ENCODE data around the gene ACSBG1. TPM values are rescaled to one million over a fixed set of nuclear protein-coding genes. Genes with fewer than 3 reads are reported as not detected.

ACSBG1 gene
- total RNA-seq, 5 donors from 2014 or later (not counting 1 experiment from before 2014, with no cell fraction given), result not detected

DNA sequence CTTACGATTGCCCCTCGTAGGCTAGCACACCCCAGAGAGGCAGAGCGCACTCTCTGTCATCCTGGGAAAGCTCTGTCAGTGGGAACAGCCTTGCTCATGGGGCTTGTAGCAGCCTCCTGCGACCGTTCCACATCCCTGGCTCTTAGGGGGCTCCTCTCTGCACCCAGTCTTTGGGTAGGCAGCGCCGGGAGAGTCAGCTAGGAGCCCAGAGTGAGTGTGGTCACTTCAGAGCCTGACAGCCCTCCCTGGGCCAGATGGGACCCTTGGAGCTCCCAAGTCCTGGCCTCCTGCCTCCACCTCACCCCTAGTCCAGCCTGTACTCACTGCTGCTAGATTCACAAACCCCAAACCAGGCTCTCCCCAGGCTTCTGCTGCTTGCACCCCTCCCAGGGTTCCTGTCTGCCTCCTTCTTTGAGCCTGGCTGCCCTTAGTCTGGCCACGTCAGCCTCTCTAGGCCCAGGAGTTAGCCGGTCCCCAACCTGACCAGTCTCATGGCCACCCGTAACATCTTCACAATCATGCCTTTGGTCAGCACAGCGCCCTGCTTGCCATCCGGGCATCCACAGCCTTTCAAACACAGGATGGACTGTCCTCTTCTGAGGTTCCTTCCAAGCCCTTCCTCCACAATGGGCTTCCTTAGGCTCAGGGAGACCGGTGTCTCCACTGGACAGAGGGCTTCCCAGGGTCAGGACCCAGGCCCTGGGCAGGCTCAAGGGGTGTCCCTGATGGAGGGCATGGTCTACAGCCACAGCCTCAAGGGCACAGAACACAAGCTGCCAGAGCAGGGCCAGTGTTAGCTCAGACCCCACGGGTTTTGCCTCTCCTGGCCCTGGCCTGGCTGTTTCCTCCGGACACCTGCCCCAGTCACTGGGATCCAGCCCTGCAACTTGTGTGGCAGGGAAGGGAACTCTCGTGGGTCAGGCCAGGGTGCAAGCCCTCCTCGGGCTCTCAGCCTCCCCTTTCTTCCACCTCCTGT lies 4.6 kb downstream of the ACSBG1 start:
- H3K9me3 ChIP-seq, result no peaks in the 10 kb centered on the region
- Mint-ChIP-seq H3K27me3 (peaks cover 3 to 12% of the 10 kb centered on the region in 2 donors), H3K4me1 (peaks cover 0 to 5% (median 2%) of the 10 kb centered on the region in 3 donors), H3K9me3 (no peaks in the 10 kb centered on the region), H3K4me3 (no peak overlapping the region), H3K27ac (no peak overlapping the region), H3K36me3 (no peaks in the 10 kb centered on the region)
- no peak overlapping the region for H3K27ac ChIP-seq (ENCODE audit: low read length)
- no peak overlapping the region for H3K4me3 ChIP-seq (ENCODE audit: control insufficient read depth in 1 of 2, extremely low read depth in 1 of 2, low read length in 1 of 2)
- 86% methylated on average over 14 of the region's 17 CpGs for WGBS (ENCODE audit: insufficient coverage)
- no peaks in the 10 kb centered on the region for H3K4me1 ChIP-seq (ENCODE audit: control insufficient read depth in 1 of 2, extremely low read depth in 1 of 2, insufficient read depth in 2 of 2, low read length in 2 of 2)
- CTCF ChIA-PET, result no interaction called here
- peaks cover 0 to 11% of the 10 kb centered on the region in 2 experiments for H3K27me3 ChIP-seq (replicated peaks in 1 of 2; ENCODE audit: control insufficient read depth in 2 of 2, extremely low read depth in 1 of 2, insufficient read depth in 2 of 2, low read length in 1 of 2)
- ATAC-seq (replicated peaks in 1 of 4) (no peak), DNase-seq (no peak)
- H3K36me3 ChIP-seq (ENCODE audit: control insufficient read depth in 2 of 2, extremely low read depth in 1 of 2, insufficient read depth in 1 of 2, low read length in 1 of 2), result no peaks in the 10 kb centered on the region
- POLR2A ChIA-PET, result no interaction called here

DNA sequence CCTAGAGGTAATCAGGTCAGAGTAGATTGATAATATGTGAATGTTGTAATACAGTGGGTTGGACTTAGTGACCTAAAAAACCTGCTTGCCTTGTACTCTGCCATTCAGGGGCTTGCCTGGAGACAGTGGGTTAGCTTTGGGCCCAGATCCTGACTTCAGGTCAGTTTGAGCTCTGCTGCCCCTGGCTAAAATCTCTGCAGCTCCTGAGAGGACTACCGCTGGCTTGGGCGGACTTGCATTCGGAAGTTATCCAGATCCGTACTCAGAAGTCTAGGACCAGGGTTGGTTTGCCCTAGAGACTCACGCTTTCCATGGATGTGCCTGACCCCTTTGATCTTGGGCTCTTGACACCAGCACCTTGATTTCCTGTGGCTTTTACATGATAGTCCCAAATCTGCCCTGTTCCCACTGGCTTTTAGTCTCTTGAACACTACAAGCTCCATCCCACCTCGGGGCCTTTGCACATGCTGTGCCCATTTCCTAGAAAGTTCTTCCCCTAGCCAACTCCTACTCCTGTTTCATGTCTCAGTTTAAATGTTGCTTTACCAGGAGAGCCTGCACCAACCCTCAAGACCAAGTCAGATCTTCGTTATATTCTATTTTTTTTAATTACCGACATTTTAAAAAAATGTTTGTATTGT lies 5.9 kb downstream of the ACSBG1 start:
- no peak overlapping the region for H3K27ac ChIP-seq (ENCODE audit: low read length)
- 87% methylated on average over 6 of the region's 8 CpGs for WGBS (ENCODE audit: insufficient coverage)

DNA sequence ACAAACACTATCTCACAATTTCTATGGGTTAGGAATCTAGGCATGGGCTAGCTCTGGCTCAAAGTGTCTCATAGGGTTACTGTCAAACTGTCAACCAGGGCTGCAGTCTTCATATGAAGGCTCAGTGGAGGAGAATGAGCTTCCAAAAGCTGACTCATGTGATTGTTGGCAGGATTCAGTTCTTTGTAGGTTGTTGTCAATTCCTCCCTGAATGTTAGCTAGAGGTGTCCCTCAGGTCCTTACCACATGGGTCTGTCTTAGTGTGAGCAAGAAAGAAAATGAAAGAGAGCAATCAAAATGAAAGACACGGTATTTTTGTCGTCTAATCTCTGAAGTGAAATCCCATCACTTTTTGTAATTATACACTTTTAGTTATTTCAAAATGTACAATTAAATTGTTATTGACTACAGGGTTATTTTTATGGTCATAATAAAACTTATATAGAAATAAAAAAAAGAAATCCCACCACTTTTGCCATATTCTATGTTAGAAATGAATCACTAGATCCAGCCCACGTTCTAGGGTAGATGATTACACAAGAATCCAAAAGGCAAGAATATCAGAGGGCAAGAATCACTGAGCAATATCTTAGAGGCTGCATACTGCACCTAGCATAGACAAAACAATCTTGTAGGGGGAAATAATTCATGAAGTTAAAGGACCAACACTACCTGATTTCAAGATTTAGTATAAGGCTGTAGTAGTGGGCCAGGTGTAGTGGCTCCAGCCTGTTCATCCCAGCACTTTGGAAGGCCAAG lies 8.4 kb downstream of the ACSBG1 start:
- Histone ChIP-seq H3K27me3 (replicated peaks in 1 of 2; ENCODE audit: control insufficient read depth in 2 of 2, extremely low read depth in 1 of 2, insufficient read depth in 2 of 2, low read length in 1 of 2) (peaks cover 0 to 5% of the 10 kb centered on the region in 2 experiments), H3K4me3 (ENCODE audit: control insufficient read depth in 1 of 2, extremely low read depth in 1 of 2, low read length in 1 of 2) (no peak overlapping the region), H3K9me3 (no peaks in the 10 kb centered on the region), H3K4me1 (ENCODE audit: control insufficient read depth in 1 of 2, extremely low read depth in 1 of 2, insufficient read depth in 2 of 2, low read length in 2 of 2) (peaks cover 0 to 3% of the 10 kb centered on the region in 2 experiments), H3K36me3 (ENCODE audit: control insufficient read depth in 2 of 2, extremely low read depth in 1 of 2, insufficient read depth in 1 of 2, low read length in 1 of 2) (no peaks in the 10 kb centered on the region), H3K27ac (ENCODE audit: low read length) (no peak overlapping the region)
- Mint-ChIP-seq H3K4me1 (peaks cover 0 to 14% (median 10%) of the 10 kb centered on the region in 3 donors), H3K27me3 (peaks cover 0 to 2% of the 10 kb centered on the region in 2 donors), H3K27ac (no peak overlapping the region), H3K4me3 (no peak overlapping the region), H3K9me3 (no peaks in the 10 kb centered on the region), H3K36me3 (no peaks in the 10 kb centered on the region)
- 20% methylated on average over 1 of the region's 3 CpGs for WGBS (ENCODE audit: insufficient coverage)
- POLR2A ChIA-PET, result no interaction called here
- no peak for DNase-seq
- ATAC-seq (replicated peaks in 1 of 4), result no peak
- CTCF ChIA-PET, result interaction anchor here in 1 of 2 donors (0.7 kb wide), 1 partner anchor 57 kb away, joined by 3 read pairs; no protein-coding TSS in a partner anchor

More for the DNA sequence above, 5.9 kb downstream of the ACSBG1 start:
- H3K4me1 ChIP-seq (ENCODE audit: control insufficient read depth in 1 of 2, extremely low read depth in 1 of 2, insufficient read depth in 2 of 2, low read length in 2 of 2), result peaks cover 0 to under 1% of the 10 kb centered on the region in 2 experiments
- H3K36me3 Mint-ChIP-seq, result no peaks in the 10 kb centered on the region
- peaks cover 0 to 3% of the 10 kb centered on the region in 2 experiments for H3K27me3 ChIP-seq (replicated peaks in 1 of 2; ENCODE audit: control insufficient read depth in 2 of 2, extremely low read depth in 1 of 2, insufficient read depth in 2 of 2, low read length in 1 of 2)
- no peak overlapping the region for H3K27ac Mint-ChIP-seq
- H3K36me3 ChIP-seq (ENCODE audit: control insufficient read depth in 2 of 2, extremely low read depth in 1 of 2, insufficient read depth in 1 of 2, low read length in 1 of 2), result no peaks in the 10 kb centered on the region
- no peak overlapping the region for H3K4me3 Mint-ChIP-seq
- H3K4me1 Mint-ChIP-seq, result peaks cover 0 to 11% (median 10%) of the 10 kb centered on the region in 3 donors
- no peaks in the 10 kb centered on the region for H3K9me3 Mint-ChIP-seq
- ATAC-seq (replicated peaks in 1 of 4) (no peak), DNase-seq (no peak)
- ChIA-PET CTCF (no interaction called here), POLR2A (no interaction called here)
- no peaks in the 10 kb centered on the region for H3K9me3 ChIP-seq
- H3K4me3 ChIP-seq (ENCODE audit: control insufficient read depth in 1 of 2, extremely low read depth in 1 of 2, low read length in 1 of 2), result no peak overlapping the region
- peaks cover 0 to 3% of the 10 kb centered on the region in 2 donors for H3K27me3 Mint-ChIP-seq

DNA sequence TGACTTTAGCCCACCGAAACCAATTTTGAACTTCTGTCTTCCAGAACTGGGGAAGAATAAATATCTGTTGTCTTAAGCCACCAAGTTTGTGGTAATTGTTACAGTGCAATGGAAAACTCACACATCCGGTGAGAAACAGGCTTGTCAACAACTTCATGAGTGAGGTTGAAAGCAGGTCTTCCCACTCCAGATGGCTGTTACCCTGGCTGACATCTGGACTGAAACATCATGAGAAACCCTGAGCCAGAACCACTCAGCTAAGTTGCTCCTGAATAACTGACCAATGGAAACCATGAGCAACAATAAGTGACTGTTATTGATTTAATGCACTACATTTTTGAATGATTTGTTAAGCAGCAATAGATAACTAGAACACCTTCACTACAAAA lies 10.3 kb downstream of the ACSBG1 start:
- Mint-ChIP-seq H3K9me3 (no peaks in the 10 kb centered on the region), H3K4me1 (peaks cover 0 to 14% (median 10%) of the 10 kb centered on the region in 3 donors), H3K36me3 (no peaks in the 10 kb centered on the region), H3K4me3 (no peak overlapping the region), H3K27ac (no peak overlapping the region), H3K27me3 (peaks cover 0 to 5% of the 10 kb centered on the region in 2 donors)
- no CpG with 5 or more reads among the region's 2 CpGs for WGBS (ENCODE audit: insufficient coverage)
- peaks cover 0 to 3% of the 10 kb centered on the region in 2 experiments for H3K4me1 ChIP-seq (ENCODE audit: control insufficient read depth in 1 of 2, extremely low read depth in 1 of 2, insufficient read depth in 2 of 2, low read length in 2 of 2)
- H3K9me3 ChIP-seq, result no peaks in the 10 kb centered on the region
- no peaks in the 10 kb centered on the region for H3K36me3 ChIP-seq (ENCODE audit: control insufficient read depth in 2 of 2, extremely low read depth in 1 of 2, insufficient read depth in 1 of 2, low read length in 1 of 2)
- H3K27me3 ChIP-seq (replicated peaks in 1 of 2; ENCODE audit: control insufficient read depth in 2 of 2, extremely low read depth in 1 of 2, insufficient read depth in 2 of 2, low read length in 1 of 2), result peaks cover 0 to 2% of the 10 kb centered on the region in 2 experiments
- ChIA-PET POLR2A (no interaction called here), CTCF (interaction anchor here in 1 of 2 donors (0.5 to 1.5 kb wide), 4 partner anchors 16 to 215 kb away, joined by 3 to 4 read pairs (median 3); no protein-coding TSS in a partner anchor)
- DNase-seq (peak in 1 of 35 experiments; percentile 21), ATAC-seq (replicated peaks in 1 of 4) (no peak)
- peak overlapping the region; percentile 49 for H3K27ac ChIP-seq (ENCODE audit: low read length)
- no peak overlapping the region for H3K4me3 ChIP-seq (ENCODE audit: control insufficient read depth in 1 of 2, extremely low read depth in 1 of 2, low read length in 1 of 2)

DNA sequence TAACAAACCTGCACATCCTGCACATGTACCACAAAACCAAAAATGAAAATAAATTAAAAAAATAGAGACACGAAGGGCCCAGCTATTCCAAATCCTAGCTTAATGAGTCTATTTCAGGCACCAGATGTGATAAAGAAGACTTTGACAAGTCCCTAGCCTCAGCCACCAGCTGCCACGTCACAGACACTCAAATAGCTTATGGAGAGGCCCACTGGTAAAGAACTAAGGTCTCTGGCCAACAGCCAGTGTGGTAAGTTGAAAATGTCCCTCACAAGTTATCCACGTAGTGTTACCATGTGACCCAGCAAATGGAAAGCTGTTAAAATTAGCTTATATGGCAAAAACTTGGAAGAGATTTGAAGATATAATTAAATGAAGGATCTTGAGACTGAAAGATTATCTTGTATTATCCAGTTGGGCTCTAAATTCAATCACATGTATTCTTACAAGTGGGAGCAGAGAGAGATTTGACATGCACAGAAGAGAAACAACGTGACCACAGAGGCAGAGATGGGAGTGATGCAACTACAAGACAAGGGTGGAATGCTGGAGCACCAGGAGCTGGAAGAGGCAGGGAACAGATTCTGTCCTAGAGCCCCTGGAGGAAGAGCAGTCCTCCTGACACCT lies 10.9 kb downstream of the ACSBG1 start:
- Histone ChIP-seq H3K36me3 (ENCODE audit: control insufficient read depth in 2 of 2, extremely low read depth in 1 of 2, insufficient read depth in 1 of 2, low read length in 1 of 2) (no peaks in the 10 kb centered on the region), H3K27ac (ENCODE audit: low read length) (peak overlapping the region; percentile 49), H3K9me3 (no peaks in the 10 kb centered on the region), H3K27me3 (replicated peaks in 1 of 2; ENCODE audit: control insufficient read depth in 2 of 2, extremely low read depth in 1 of 2, insufficient read depth in 2 of 2, low read length in 1 of 2) (peaks cover 0 to 2% of the 10 kb centered on the region in 2 experiments), H3K4me3 (ENCODE audit: control insufficient read depth in 1 of 2, extremely low read depth in 1 of 2, low read length in 1 of 2) (no peak overlapping the region), H3K4me1 (ENCODE audit: control insufficient read depth in 1 of 2, extremely low read depth in 1 of 2, insufficient read depth in 2 of 2, low read length in 2 of 2) (peaks cover 0 to 3% of the 10 kb centered on the region in 2 experiments)
- POLR2A ChIA-PET, result no interaction called here
- H3K36me3 Mint-ChIP-seq, result no peaks in the 10 kb centered on the region
- H3K27ac Mint-ChIP-seq, result peak overlapping the region in 1 of 2 donors; percentile 24
- peak in 1 of 35 experiments; percentile 6 for DNase-seq
- ATAC-seq (replicated peaks in 1 of 4), result no peak
- peaks cover 0 to 5% of the 10 kb centered on the region in 2 donors for H3K27me3 Mint-ChIP-seq
- peaks cover 0 to 14% (median 10%) of the 10 kb centered on the region in 3 donors for H3K4me1 Mint-ChIP-seq
- H3K9me3 Mint-ChIP-seq, result no peaks in the 10 kb centered on the region
- WGBS (ENCODE audit: insufficient coverage), result 57% methylated on average over 1 of the region's 4 CpGs
- CTCF ChIA-PET, result interaction anchor here in 1 of 2 donors (0.5 to 1.5 kb wide), 3 partner anchors 16 to 214 kb away, joined by 3 read pairs; no protein-coding TSS in a partner anchor
- no peak overlapping the region for H3K4me3 Mint-ChIP-seq
